Colon (tissue), 2 donors: ENCODE results near the gene CTNNA2.
"Not testable (repeated sequence)": the region's sequence is repeated elsewhere in the genome, so short reads cannot be mapped to it uniquely, and the experiment has no call there.

Experiments
- FAIRE-seq: peaks from 2 replicates; lab custom pipeline; 2012; peaks lifted over from hg19 to GRCh38; lab: Jason Lieb, UNC
- donor health status: control.
- donor health status: control.

CTNNA2 gene

GRCh38 chr2:80091237-80091636, 578.4 kb downstream of the CTNNA2 start:
- FAIRE-seq: no peak

GRCh38 chr2:80092474-80092873, 579.6 kb downstream of the CTNNA2 start:
- FAIRE-seq: no peak

- not testable (repeated sequence) for FAIRE-seq
These were observed 585.7 kb downstream of the CTNNA2 start for GRCh38 chr2:80098503-80098902.

- no peak for FAIRE-seq
These were observed 589.2 kb downstream of the CTNNA2 start for GRCh38 chr2:80102026-80102425.

- no peak for FAIRE-seq
These were observed 592.3 kb downstream of the CTNNA2 start for GRCh38 chr2:80105015-80105640.

- FAIRE-seq: no peak
These were observed 598.3 kb downstream of the CTNNA2 start for GRCh38 chr2:80111185-80111584.

GRCh38 chr2:80112790-80113189, 599.9 kb downstream of the CTNNA2 start:
- no peak for FAIRE-seq

- no peak for FAIRE-seq
These were observed 600.5 kb downstream of the CTNNA2 start for GRCh38 chr2:80113399-80113798.

GRCh38 chr2:80114812-80115211, 602.0 kb downstream of the CTNNA2 start:
- FAIRE-seq: no peak

GRCh38 chr2:80117401-80117800, 604.5 kb downstream of the CTNNA2 start:
- FAIRE-seq: no peak

- no peak for FAIRE-seq
These were observed 608.0 kb downstream of the CTNNA2 start for GRCh38 chr2:80120866-80121265.

- no peak for FAIRE-seq
These were observed 609.8 kb downstream of the CTNNA2 start for GRCh38 chr2:80122675-80123074.

GRCh38 chr2:80126596-80127189, 613.8 kb downstream of the CTNNA2 start:
- FAIRE-seq: no peak

- FAIRE-seq: no peak
These were observed 615.2 kb downstream of the CTNNA2 start for GRCh38 chr2:80128080-80128479.

GRCh38 chr2:80132281-80132680, 619.4 kb downstream of the CTNNA2 start:
- no peak for FAIRE-seq

- no peak for FAIRE-seq
These were observed 622.1 kb downstream of the CTNNA2 start for GRCh38 chr2:80135001-80135400.

- no peak for FAIRE-seq
These were observed 623.5 kb downstream of the CTNNA2 start for GRCh38 chr2:80136338-80136737.

GRCh38 chr2:80139001-80139400, 626.1 kb downstream of the CTNNA2 start:
- FAIRE-seq: no peak

GRCh38 chr2:80141007-80141726, 628.3 kb downstream of the CTNNA2 start:
- FAIRE-seq: no peak

GRCh38 chr2:80145499-80145898, 632.6 kb downstream of the CTNNA2 start:
- FAIRE-seq: no peak

GRCh38 chr2:80146757-80147156, 633.9 kb downstream of the CTNNA2 start:
- not testable (repeated sequence) for FAIRE-seq

- no peak for FAIRE-seq
These were observed 634.8 kb downstream of the CTNNA2 start for GRCh38 chr2:80147690-80148089.

- FAIRE-seq: no peak
These were observed 636.1 kb downstream of the CTNNA2 start for GRCh38 chr2:80148906-80149305.

- FAIRE-seq: no peak
These were observed 637.1 kb downstream of the CTNNA2 start for GRCh38 chr2:80149991-80150390.
